Forelimb muscle (tissue), 1 donor: ENCODE measurements around the gene ZNF23. TPM values are rescaled to one million over a fixed set of nuclear protein-coding genes. Genes with fewer than 3 reads are reported as not detected.

Experiments used
- DNase-seq: peaks from one replicate; pipeline ENCODE4 v3.0.0-alpha.2; 2013; ENCODE audit warnings: low read depth
- polyA plus RNA-seq: library from polyadenylated mRNA; unstranded; fragments of 120-200 nt; gene quantifications from one replicate; pipeline ENCODE4 v1.2.1, GENCODE V29; 2013; ENCODE audit not compliant: insufficient read length

Gene ZNF23
- polyA plus RNA-seq, 1 donor, result 10.8 TPM

GRCh38 chr16:71472051-71472450, 10.0 kb upstream of the ZNF23 start:
- no peak for DNase-seq

GRCh38 chr16:71467810-71468209, 5.8 kb upstream of the ZNF23 start:
- DNase-seq, result no peak

- no peak for DNase-seq
These were observed 2.2 kb upstream of the ZNF23 start for GRCh38 chr16:71464231-71464630.

- DNase-seq, result no peak
These were observed 1.1 kb downstream of the ZNF23 start for GRCh38 chr16:71460941-71461340.

- DNase-seq, result no peak
These were observed 1.8 kb downstream of the ZNF23 start for GRCh38 chr16:71460236-71460635.

GRCh38 chr16:71459510-71459909, 2.5 kb downstream of the ZNF23 start:
- no peak for DNase-seq

- no peak for DNase-seq
These were observed 5.2 kb downstream of the ZNF23 start for GRCh38 chr16:71456801-71457200.

- no peak for DNase-seq
These were observed 9.0 kb downstream of the ZNF23 start for GRCh38 chr16:71453036-71453435.

GRCh38 chr16:71449020-71449419, 13.0 kb downstream of the ZNF23 start:
- DNase-seq, result no peak

- DNase-seq, result no peak
These were observed 13.7 kb downstream of the ZNF23 start for GRCh38 chr16:71448274-71448866.

- DNase-seq, result no peak
These were observed 18.3 kb downstream of the ZNF23 start for GRCh38 chr16:71443714-71444113.

- no peak for DNase-seq
These were observed 20.0 kb downstream of the ZNF23 start, which contains the start of gene TLE7 for GRCh38 chr16:71442051-71442440. TLE7 (minus strand) TSS chr16:71442054; CDS start chr16:71433324, 8,730 bp downstream.

GRCh38 chr16:71441348-71442050, 20.5 kb downstream of the ZNF23 start:
- no peak for DNase-seq

GRCh38 chr16:71440669-71441347, 21.2 kb downstream of the ZNF23 start:
- no peak for DNase-seq

GRCh38 chr16:71439523-71439922, 22.5 kb downstream of the ZNF23 start:
- DNase-seq, result no peak

- DNase-seq, result no peak
These were observed 25.6 kb downstream of the ZNF23 start for GRCh38 chr16:71436473-71436872.

GRCh38 chr16:71432906-71433305, 29.1 kb downstream of the ZNF23 start:
- no peak for DNase-seq

GRCh38 chr16:71431991-71432390, 30.1 kb downstream of the ZNF23 start:
- DNase-seq, result no peak

- DNase-seq, result no peak
These were observed 30.9 kb downstream of the ZNF23 start for GRCh38 chr16:71431176-71431575.

GRCh38 chr16:71430744-71431143, 31.3 kb downstream of the ZNF23 start:
- no peak for DNase-seq

- no peak for DNase-seq
These were observed 32.5 kb downstream of the ZNF23 start for GRCh38 chr16:71429581-71429980.

- DNase-seq, result no peak
These were observed 33.2 kb downstream of the ZNF23 start for GRCh38 chr16:71428883-71429282.

- no peak for DNase-seq
These were observed 33.7 kb downstream of the ZNF23 start for GRCh38 chr16:71428385-71428784.
